ENCODE measurements around the gene CHRDL1.
"Not testable (repeated sequence)": the region's sequence is repeated elsewhere in the genome, so short reads cannot be mapped to it uniquely, and the experiment has no call there.

The CHRDL1 gene

DNA sequence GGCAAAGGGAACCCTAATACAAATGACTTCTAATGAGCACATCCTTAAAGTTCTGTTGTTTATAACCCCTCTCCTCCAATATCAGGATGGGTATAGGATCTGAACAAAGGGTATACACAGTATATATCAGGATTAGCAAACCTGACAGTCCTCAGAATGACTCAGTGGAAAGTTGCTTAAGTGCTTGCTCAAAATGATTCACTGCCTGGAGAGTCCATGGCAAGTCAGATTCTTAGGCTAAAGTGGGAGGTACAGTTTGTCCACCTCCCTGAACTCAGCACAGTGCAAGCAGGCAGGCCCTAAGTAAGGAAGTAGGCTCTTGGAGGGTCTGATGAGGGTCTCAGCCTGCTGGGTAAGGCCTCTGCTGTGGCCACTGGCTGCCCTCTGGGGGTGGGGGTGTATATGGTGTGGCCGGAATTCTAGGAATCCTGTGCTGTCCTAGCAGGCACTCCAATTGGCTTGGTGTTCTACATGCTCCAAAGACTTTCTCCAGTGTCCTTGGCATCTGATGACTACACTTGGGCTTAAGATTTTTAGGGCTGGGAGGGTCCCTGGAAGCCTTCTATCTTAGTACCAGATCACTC, 54.3 kb downstream of the CHRDL1 start:
- no peak for DNase-seq

DNA sequence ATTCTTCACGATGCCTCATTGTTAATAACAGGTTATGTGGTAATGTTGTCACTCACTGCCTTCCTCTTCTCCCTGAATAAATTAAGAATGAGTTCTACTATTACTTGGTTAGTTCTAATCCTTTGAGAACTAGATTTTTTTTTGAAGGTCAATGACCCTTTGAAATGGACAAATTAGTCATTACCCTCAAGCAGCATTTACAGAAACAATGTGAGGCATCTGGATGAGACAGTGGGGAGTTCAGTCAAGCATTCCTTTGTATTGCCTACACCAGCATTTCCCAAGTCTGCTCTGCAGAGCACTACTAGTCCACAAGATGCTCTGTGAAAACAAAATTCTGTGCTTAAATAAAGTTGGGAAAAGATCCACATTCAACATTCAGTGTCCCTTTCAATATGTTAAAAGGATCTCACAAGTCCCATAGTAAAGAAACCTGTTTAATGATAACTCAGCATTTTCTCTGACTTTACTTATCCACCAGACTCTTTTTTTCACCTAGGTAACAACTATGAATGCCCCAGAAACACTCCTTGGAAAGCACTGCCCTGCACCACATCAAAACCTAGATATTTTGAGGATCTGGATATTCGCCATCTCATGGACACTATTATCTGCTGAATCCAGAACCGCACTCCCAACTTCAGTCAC, 60.6 kb downstream of the CHRDL1 start:
- no peak for DNase-seq

DNA sequence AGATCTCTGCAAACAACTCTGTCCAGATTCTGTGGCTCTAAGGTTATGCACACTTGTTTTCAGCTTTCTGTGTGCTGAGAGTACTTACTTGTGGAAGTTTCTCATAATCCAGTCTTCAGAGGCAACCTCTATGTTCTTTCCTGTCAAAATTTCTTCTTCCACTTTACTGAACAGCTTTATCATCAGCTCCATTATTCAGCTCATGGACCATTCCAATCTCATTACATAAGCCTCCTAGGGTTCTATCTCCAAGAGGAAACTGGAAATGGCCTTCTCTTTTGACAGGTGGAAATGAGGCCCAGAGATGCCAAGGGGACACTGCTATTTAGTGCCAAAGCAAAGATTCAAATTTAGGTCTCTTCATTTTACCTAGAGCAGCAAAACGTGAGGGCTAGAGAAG, 61.3 kb downstream of the CHRDL1 start:
- DNase-seq: no peak

DNA sequence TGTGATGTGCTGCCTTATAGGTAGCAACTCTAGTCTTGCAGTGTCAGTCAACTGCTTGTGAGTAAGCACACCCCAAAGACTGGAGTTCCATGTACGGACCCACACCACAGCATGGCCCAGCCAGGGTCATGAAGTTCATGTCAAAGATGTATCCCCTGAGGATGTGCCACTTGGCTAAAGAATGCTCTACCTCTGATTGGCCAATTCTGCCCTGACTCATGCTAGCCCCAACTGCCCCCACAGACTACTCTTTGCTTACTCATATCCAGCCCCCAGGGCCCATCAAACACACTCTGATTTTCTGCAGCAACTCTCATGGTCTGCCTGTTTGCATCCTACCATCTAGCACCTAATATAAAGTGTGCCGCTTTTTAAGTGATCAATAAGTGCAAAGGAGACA, 62.5 kb downstream of the CHRDL1 start:
- DNase-seq: no peak

DNA sequence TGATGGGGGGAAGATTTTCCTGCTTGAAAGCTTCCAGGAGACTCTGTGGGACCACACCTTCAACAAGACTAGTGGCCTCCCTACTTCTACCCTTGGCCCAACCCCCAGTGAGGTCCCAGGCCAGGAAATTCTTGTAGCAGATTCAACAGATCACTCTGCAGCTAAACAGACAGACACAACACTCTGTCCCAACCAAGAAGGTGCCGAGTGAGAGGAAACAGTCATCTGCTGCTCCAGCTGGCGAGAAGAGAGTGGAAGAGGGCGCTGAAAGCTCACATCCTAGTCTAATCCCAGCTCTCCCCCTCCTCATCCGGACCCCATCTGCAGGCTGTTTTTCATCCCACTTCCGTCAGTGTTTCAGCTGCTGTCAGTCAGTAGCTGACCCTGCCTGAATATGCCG, 63.4 kb downstream of the CHRDL1 start:
- DNase-seq: no peak

DNA sequence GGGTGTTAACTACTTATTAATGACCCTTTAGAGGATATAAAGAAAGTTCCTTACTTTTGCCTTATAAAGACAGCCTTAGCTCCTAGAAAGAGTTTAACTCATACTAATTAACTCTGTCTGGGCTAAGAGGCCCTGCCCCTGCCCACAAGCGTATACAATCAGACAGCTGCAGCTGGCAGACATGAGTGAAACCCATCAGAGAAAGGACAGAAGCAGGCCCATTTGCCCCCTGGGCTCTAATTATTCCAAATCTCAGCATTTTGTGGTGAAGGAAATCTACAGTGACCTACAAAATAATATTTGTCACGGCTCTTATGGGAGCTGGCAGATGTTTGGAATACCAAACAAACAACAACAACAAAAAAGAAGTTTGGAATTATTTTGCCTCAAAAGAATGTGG, 71.8 kb downstream of the CHRDL1 start:
- DNase-seq: no peak

DNA sequence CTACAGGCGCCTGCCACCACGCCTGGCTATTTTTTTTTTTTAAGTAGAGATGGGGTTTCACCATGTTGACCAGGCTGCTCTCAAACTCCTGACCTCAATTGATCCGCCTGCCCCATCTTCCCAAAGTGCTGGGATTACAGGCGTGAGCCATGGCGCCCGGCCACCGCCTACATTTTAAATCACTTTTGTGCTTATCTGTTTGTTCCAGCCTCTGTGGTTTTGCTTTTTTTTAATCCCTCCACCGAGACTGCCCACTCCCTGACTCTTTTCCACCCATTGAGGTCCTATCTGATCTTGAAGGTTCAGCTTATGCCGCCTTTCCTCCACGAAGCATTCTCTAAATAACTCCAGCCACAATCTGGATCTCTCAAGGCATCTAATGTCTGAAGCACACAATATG, 73.5 kb downstream of the CHRDL1 start:
- peak; percentile 5 for DNase-seq

DNA sequence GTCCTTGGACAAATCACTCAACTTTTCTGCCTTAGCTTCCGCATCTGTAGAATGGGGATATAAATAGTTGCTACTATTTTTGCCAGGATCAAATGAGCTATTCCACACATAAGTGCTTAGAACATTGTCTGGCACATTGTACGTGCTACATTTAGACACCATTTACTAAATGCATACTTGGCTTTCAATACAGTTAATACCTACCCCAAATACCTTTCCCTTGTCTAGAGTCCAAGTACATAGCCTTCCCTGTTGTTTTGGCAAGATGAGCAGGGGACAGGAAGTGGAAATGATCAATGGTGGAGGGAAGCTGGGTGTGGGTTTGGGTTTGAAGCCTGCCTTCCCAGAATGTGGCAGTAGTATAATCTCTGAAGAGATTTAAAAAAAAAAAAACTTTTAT, 82.0 kb downstream of the CHRDL1 start:
- no peak for DNase-seq

DNA sequence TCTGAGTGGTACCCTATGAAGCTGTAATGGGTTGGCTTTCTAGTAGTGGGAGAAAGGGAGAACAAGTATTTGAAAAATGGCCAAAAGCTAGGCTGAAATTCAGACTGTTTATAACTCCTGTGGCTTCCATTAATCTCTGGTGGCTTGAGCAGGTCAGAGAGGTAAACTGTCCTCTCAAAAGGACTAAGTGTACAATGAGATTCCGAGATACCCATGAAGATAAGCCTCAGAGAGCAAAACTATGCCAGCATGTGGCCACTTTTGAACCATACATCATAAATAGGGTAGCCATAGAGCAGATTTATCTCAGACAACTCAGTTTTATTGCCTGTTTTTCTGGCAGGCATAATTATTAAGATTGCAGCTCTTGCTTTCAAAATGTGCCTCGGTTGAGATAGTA, 89.2 kb downstream of the CHRDL1 start:
- no peak for DNase-seq

DNA sequence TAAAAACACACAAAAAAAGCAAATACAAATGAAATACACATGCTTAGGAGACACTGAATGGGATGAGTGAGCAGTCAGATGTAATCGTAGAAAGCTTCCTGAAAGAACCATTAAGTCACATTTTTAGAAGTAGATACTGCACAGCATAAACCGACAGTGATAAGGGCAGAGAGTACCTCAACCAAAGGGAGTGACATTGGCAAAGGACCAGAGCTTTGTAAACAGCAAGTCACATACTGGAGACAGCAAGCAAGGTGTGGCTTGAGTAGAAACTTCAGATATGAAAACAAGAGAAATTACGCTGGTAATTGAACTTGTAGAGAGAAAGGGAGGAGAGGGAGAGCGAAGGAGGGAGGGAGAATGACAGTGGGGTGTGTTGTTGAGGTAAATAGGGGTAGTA, 92.0 kb downstream of the CHRDL1 start:
- no peak for DNase-seq

DNA sequence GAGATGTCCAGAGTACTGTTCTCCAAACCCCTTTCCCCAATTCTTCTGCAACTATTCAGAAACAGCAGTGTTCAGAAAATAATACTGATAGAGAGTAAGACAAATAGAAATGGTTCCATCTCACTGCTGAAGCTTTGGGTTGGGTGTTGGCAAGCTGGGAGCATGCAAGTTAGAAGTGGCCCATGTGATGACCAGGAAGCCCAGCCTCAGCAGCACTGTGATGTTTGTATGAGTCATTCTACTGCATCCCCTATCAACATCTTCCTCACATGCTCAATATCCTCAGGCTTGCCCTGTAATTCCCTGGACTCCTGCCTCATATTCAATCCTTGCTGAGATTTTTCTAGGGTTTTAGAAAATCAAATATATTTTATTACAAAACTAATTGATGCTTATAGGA, 96.5 kb downstream of the CHRDL1 start:
- no peak for DNase-seq

DNA sequence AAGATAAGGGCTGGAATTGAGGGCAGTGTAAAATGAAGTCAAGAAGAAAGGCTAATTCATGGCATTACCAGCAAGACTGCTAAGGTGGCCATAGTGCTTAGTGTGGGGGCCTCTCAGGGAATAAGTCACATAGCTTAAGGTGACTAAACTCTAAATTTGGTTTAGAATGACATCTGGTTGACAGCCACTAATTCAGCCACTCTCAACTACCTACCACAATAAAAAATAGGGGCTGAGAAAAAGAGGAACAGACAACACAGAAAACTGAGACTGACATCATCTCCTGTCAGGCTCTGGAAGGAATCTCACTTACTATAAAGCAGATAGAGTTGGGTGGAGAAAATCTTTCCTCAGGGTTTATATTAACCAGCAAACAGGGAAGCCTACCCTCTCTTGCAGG, 96.9 kb downstream of the CHRDL1 start:
- DNase-seq: no peak

DNA sequence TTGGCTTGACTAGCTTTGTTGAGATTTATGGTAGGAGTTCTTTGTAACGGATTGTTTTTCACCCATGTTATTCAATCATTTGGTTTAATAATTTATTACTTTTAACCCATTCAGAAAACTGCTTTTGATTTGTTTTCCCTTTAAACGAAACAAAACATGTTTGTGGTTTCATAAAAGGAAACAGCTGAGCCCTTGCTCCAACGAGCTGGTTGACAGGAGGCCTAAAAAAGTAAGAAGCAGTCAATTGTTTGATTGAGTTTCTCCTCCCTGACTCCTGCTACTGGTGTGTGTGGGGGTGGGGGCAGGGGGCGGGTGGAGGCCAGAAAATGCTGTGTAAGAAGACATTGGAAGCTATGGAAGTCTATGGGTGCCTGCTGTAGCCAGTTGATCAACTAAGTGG, 102.8 kb downstream of the CHRDL1 start:
- DNase-seq: no peak

DNA sequence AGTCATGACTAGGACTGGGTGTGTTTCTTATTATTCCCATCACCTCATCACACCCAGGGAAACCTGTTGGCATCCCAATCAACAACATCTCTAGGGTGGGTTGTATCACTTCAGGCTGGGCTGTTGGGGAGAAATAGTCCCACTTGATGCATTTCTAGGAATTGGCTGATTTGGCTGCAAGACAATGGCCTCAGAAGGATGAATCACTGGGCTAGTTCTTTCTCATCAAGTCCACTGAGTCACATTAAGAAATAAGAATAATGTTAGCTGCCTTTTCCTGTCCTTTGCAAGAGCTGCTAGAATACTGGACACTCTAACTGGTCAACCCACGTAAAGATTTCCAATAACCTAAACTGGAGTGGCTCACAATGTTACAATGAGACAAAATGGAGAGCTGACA, 104.2 kb downstream of the CHRDL1 start:
- no peak for DNase-seq

DNA sequence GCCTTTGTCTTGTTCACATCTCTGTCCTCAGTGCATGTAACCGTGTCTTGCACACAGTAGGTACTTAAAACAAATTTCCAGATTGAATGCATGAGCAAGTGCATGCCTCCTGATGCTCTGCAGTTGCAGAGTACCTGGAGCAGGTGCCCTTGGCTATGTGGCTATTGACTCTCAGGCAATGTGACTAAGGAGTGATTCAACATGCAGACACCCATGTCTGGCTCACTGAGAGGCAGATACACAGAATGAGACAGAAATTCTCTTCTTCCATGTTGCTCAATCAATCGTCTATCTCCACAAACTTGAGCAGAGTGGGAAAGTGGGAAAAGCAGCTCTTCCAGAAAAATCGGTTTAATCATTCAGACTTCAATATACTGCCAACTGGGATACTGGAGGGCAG, 111.0 kb downstream of the CHRDL1 start:
- no peak for DNase-seq

DNA sequence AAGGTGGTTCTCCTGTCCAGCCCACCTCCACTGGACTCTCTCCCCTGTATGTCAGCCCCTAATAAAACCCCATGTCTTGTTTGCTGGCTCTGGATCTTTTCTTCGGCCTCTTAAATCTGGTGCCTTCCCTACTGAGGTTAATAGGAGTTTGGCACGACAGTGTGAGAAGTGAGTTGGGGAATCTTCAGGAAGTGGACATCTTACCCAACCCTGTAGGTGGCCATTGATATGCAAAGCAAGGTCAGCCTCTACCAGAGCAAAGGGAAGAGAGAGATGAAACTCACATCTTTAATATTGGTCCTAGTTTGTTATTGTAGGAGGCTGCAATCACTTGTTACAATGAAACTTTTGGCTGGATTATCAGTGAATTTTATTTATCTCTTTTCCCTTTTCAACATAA, 111.7 kb downstream of the CHRDL1 start:
- no peak for DNase-seq

DNA sequence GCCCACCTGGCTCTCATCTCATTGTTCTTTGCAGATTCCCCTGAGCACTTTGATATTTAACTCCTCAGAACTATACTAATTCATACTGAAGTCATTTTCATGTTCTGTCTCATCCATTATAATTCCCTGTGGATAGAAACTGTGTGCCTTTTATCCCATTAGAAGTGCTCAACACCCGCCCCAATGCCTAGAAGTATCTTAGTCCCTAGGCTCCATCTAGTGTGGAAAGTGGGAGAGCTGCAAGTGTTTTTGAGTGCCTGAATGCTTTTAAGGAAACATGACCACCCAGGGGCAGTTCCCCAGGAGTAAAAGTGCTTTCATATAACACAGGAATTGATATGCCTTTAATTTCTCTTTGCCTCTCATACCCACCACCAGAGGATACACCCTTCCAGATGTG, 117.0 kb downstream of the CHRDL1 start:
- no peak for DNase-seq

DNA sequence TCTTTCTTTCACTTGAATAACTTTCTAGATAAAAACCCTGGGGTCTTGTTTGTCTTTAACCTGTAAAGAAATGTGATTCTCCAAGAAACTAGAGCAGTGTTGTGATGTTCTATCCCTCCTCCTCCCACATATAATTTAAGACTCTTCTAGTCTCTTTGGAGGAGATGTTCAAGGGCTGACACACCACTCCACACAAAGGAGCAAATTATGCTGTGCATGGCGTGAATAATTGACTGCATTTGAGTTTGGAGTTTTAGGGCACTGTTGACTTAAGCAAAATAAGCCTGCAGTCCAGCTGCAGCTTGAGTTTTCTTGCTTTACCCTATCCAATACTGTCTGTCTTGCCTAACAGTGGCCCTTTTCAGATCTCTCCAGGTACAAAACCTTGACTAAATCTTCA, 119.7 kb downstream of the CHRDL1 start:
- DNase-seq: no peak

DNA sequence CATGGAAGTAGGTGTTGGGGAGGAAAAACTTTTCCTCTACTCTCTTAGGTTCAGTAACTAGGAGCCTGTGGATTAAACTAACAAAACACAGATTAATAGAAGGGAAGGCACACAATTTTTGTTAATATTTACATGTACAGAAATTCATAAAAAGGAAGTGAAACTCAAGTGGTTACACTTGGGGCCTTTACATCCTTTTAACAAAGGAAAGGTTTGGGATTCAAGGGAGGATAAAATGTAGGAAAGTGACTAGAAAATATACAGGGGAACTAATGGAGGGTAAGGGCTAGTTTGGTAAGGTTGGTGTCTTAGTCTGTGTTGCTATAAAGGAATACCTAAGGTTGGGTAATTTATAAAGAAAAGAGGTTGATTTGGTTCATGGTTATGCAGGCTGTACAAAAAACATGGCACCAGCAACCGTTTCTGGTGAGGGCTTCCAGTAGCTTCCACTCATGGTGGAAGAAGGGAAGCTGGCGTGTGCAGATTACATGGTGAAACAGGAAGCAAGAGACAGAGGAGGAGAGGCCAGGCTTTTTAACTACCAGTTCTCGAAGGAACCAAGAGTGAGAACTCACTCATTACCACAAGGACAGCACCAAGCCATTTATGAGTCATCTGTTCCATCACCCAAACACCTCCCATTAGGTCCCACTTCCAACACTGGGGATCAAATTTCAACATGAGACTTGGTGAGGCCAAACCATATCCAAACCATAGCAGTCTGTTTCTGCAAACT, 124.4 kb downstream of the CHRDL1 start:
- DNase-seq: no peak

DNA sequence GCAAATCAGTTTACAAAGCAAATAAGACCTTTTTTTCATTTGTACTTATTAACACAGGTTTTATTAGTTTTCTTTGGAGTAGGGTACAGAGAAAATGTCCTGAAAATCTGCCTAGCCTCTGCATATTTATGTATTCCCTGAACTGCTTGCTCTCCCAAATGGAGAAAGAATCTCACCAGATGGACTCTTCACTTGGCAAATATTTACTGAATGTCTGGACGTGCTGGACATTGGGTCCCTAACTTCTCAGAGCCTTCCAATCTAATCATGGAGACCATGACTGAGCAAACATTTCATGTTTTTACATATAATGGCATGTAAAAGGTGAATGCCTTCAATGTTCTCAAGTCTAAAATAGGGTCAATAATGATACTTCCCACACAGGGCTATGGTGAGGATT, 126.0 kb downstream of the CHRDL1 start:
- DNase-seq: no peak

DNA sequence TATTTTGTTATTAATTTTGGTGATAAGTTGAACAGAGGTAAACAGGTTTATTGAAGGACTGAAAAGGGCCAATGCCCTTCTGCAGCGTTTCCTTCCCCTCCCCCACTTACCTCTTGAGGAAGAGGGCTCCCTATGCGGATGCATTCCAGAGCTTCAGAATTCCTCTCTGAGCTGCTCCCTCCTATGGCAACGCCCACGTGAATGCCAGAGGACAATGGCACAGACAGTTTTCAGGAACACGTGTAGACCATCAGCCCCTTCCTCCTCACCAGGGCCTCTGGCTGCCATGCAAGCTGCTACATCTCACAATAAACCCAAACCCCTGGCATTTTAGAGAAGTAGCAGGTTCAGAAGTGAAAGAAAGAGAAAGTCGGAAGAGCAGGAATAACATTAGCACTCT, 127.9 kb downstream of the CHRDL1 start:
- DNase-seq: no peak

DNA sequence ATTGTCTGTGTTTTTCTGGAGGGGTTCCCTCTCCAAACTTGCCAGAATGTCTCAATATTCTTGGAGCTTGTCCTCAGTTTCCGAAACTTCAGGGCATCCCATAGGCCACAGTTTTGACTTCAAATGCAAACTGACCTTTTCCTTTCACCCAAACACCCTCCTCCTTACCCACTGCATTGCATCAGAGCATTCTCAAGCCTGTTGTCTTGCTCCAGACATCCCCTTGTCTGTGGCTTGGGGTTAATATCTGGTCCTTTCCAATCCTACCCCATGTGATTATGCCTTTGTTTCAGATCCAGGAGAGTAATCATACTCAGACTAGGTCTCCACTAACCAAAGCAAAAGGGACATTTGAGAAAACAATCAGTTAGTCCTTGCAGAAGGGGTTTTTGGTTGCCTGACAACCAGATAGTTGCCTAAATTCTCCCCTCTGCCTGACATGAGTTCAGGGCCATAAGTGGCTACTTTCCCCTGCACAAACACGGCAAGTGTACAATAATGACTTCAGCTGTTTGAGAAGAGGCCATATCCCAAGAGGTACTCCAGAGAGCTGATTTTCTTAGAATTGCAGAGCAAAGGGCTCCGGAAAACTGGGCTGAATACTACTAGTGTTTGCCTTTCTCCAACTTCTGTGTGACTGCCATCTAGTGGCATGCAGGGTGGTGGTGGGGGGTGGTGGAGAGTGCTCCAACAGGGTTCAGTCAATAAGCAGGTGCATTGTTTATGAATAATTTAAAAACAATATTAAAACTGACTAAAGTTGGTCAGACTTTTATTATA, 130.2 kb downstream of the CHRDL1 start:
- peak; percentile 37 for DNase-seq

DNA sequence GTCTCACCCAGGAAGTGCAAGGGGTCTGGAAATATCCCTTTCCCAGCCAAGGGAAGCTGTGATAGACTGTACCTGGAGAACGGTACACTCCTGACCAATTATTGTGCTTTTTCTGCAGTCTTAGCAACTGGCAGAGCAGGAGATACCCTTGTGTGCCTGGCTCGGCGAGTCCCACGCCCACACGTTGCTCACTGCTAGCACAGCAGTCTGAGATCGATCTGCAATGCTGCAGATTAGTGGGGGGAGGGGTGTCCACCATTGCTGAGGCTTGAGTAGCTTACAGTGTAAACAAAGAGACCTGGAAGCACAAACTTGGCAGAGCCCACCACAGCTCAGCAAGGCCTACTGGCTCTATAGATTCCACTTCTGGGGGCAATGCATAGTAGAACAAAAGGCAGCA, 138.5 kb downstream of the CHRDL1 start:
- DNase-seq: no peak

DNA sequence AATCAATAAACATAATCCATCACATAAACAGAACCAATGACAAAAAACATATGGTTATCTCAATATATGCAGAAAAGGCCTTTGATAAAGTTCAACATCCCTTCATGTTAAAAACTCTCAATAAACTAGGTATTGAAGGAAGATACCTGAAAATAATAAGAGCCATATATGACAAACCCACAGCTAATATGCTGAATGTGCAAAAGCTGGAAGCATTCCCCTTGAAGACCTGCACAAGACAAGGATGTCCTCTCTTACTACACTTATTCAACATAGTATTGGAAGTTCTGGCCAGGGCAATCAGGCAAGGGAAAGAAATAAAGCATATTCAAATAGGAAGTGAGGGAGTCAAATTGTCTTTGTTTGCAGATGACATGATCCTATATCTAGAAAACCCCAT, 141.3 kb downstream of the CHRDL1 start:
- DNase-seq: not testable (repeated sequence)
